ENCODE data around the gene MPEG1. TPM values are rescaled to one million over a fixed set of nuclear protein-coding genes. Genes with fewer than 3 reads are reported as not detected.

The MPEG1 gene
- total and polyA plus RNA-seq, 7 donors = 0.82 to 6.1 (median 3.8) TPM

DNA sequence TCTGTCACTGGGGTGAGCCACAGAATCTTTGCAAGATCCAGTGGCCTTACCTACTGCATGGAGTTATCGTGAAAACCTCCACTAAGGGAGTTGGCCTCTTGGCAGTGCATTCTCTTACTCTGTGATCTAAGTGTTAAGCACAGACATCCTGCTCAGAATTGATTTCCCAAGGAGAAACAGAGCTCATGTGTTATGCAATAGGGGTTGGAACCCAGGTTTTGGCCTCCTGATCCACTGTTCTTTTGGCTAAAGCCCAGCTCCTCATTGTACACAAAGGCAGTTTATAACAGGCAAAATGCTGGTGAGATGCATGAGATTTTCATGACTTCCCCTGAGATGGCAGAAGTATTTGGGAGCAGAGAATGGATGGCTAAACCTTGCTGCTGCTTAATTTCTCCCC lies 29.0 kb downstream of the MPEG1 start:
- WGBS, 3 donors = 21 to 38% (median 33%) methylated on average over 1 of the region's 1 CpG
- TF ChIP-seq, protein P1, sequence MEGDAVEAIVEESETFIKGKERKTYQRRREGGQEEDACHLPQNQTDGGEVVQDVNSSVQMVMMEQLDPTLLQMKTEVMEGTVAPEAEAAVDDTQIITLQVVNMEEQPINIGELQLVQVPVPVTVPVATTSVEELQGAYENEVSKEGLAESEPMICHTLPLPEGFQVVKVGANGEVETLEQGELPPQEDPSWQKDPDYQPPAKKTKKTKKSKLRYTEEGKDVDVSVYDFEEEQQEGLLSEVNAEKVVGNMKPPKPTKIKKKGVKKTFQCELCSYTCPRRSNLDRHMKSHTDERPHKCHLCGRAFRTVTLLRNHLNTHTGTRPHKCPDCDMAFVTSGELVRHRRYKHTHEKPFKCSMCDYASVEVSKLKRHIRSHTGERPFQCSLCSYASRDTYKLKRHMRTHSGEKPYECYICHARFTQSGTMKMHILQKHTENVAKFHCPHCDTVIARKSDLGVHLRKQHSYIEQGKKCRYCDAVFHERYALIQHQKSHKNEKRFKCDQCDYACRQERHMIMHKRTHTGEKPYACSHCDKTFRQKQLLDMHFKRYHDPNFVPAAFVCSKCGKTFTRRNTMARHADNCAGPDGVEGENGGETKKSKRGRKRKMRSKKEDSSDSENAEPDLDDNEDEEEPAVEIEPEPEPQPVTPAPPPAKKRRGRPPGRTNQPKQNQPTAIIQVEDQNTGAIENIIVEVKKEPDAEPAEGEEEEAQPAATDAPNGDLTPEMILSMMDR (IDR thresholded peaks at IDR 0.05) = no peak
- no peaks in the 10 kb centered on the region for H3K4me1 ChIP-seq
- no peak overlapping the region for H3K27ac ChIP-seq
- ATAC-seq = no peak
- no peak overlapping the region for H3K4me3 ChIP-seq
- intact Hi-C loops (cut with DNase I) = no loop called here
- H3K36me3 ChIP-seq (ENCODE audit: insufficient read depth in 1 of 2, low read depth in 1 of 2) = no peaks in the 10 kb centered on the region
- no peak for DNase-seq
- peaks cover 0 to 19% (median 3%) of the 10 kb centered on the region in 3 donors for H3K27me3 ChIP-seq (ENCODE audit: insufficient read depth in 3 of 3, low read length in 2 of 3)
- H3K9me3 ChIP-seq = no peaks in the 10 kb centered on the region

- intact Hi-C loops (cut with DNase I) = no loop called here
- ATAC-seq = no peak
- H3K4me1 ChIP-seq = no peaks in the 10 kb centered on the region
- H3K27me3 ChIP-seq (ENCODE audit: insufficient read depth in 3 of 3, low read length in 2 of 3) = peaks cover 0 to 9% (median 2%) of the 10 kb centered on the region in 3 donors
- WGBS, 3 donors = 81 to 91% (median 82%) methylated on average over 4 of the region's 4 CpGs
- no peak overlapping the region for H3K4me3 ChIP-seq
- DNase-seq = no peak
- TF ChIP-seq, protein P1 (IDR thresholded peaks at IDR 0.05) = no peak
- no peaks in the 10 kb centered on the region for H3K9me3 ChIP-seq
- no peaks in the 10 kb centered on the region for H3K36me3 ChIP-seq (ENCODE audit: insufficient read depth in 1 of 2, low read depth in 1 of 2)
- H3K27ac ChIP-seq = no peak overlapping the region
Observed at GRCh38 chr11:59182457-59183151, 30.1 kb downstream of the MPEG1 start.

GRCh38 chr11:59181746-59182456 lies 30.8 kb downstream of the MPEG1 start:
- Histone ChIP-seq H3K4me3 (no peak overlapping the region), H3K27me3 (ENCODE audit: insufficient read depth in 3 of 3, low read length in 2 of 3) (peaks cover 0 to 2% (median 0%) of the 10 kb centered on the region in 3 donors), H3K4me1 (no peaks in the 10 kb centered on the region), H3K36me3 (ENCODE audit: insufficient read depth in 1 of 2, low read depth in 1 of 2) (no peaks in the 10 kb centered on the region), H3K27ac (no peak overlapping the region), H3K9me3 (no peaks in the 10 kb centered on the region)
- DNase-seq (no peak), ATAC-seq (no peak)
- WGBS, 3 donors = 95 to 97% (median 95%) methylated on average over 32 to 33 of the region's 33 CpGs
- TF ChIP-seq, protein P1 (IDR thresholded peaks at IDR 0.05) = no peak
- intact Hi-C loops (cut with DNase I) = no loop called here

- TF ChIP-seq, protein P1 (IDR thresholded peaks at IDR 0.05) = no peak
- Histone ChIP-seq H3K27me3 (ENCODE audit: insufficient read depth in 3 of 3, low read length in 2 of 3) (no peaks in the 10 kb centered on the region), H3K4me3 (no peak overlapping the region), H3K9me3 (no peaks in the 10 kb centered on the region), H3K27ac (no peak overlapping the region), H3K4me1 (no peaks in the 10 kb centered on the region), H3K36me3 (ENCODE audit: insufficient read depth in 1 of 2, low read depth in 1 of 2) (no peaks in the 10 kb centered on the region)
- DNase-seq (no peak), ATAC-seq (no peak)
- intact Hi-C loops (cut with DNase I) = no loop called here
- whole genome bisulfite sequencing, 3 donors = 89 to 96% (median 92%) methylated on average over 2 of the region's 2 CpGs
Observed at GRCh38 chr11:59180907-59181306, 31.8 kb downstream of the MPEG1 start.

All from psoas muscle (tissue), 8 donors.